Measurements from ENCODE around the gene RBBP8.

- no peak for TF ChIP-seq EGR1 (IDR thresholded peaks at IDR 0.05; ENCODE audit: low read depth in 2 of 2)
- TF ChIP-seq, protein P1, sequence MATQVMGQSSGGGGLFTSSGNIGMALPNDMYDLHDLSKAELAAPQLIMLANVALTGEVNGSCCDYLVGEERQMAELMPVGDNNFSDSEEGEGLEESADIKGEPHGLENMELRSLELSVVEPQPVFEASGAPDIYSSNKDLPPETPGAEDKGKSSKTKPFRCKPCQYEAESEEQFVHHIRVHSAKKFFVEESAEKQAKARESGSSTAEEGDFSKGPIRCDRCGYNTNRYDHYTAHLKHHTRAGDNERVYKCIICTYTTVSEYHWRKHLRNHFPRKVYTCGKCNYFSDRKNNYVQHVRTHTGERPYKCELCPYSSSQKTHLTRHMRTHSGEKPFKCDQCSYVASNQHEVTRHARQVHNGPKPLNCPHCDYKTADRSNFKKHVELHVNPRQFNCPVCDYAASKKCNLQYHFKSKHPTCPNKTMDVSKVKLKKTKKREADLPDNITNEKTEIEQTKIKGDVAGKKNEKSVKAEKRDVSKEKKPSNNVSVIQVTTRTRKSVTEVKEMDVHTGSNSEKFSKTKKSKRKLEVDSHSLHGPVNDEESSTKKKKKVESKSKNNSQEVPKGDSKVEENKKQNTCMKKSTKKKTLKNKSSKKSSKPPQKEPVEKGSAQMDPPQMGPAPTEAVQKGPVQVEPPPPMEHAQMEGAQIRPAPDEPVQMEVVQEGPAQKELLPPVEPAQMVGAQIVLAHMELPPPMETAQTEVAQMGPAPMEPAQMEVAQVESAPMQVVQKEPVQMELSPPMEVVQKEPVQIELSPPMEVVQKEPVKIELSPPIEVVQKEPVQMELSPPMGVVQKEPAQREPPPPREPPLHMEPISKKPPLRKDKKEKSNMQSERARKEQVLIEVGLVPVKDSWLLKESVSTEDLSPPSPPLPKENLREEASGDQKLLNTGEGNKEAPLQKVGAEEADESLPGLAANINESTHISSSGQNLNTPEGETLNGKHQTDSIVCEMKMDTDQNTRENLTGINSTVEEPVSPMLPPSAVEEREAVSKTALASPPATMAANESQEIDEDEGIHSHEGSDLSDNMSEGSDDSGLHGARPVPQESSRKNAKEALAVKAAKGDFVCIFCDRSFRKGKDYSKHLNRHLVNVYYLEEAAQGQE (IDR thresholded peaks at IDR 0.05) = no peak
- TF ChIP-seq, protein P2, sequence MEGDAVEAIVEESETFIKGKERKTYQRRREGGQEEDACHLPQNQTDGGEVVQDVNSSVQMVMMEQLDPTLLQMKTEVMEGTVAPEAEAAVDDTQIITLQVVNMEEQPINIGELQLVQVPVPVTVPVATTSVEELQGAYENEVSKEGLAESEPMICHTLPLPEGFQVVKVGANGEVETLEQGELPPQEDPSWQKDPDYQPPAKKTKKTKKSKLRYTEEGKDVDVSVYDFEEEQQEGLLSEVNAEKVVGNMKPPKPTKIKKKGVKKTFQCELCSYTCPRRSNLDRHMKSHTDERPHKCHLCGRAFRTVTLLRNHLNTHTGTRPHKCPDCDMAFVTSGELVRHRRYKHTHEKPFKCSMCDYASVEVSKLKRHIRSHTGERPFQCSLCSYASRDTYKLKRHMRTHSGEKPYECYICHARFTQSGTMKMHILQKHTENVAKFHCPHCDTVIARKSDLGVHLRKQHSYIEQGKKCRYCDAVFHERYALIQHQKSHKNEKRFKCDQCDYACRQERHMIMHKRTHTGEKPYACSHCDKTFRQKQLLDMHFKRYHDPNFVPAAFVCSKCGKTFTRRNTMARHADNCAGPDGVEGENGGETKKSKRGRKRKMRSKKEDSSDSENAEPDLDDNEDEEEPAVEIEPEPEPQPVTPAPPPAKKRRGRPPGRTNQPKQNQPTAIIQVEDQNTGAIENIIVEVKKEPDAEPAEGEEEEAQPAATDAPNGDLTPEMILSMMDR (IDR thresholded peaks at IDR 0.05; ENCODE audit: low read depth, low read length, missing input control) = no peak
- no peak for TF ChIP-seq JUND (IDR thresholded peaks at IDR 0.05)
- TF ChIP-seq, protein P3, sequence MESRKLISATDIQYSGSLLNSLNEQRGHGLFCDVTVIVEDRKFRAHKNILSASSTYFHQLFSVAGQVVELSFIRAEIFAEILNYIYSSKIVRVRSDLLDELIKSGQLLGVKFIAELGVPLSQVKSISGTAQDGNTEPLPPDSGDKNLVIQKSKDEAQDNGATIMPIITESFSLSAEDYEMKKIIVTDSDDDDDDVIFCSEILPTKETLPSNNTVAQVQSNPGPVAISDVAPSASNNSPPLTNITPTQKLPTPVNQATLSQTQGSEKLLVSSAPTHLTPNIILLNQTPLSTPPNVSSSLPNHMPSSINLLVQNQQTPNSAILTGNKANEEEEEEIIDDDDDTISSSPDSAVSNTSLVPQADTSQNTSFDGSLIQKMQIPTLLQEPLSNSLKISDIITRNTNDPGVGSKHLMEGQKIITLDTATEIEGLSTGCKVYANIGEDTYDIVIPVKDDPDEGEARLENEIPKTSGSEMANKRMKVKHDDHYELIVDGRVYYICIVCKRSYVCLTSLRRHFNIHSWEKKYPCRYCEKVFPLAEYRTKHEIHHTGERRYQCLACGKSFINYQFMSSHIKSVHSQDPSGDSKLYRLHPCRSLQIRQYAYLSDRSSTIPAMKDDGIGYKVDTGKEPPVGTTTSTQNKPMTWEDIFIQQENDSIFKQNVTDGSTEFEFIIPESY (IDR thresholded peaks at IDR 0.05) = no peak
- peak; percentile 46 for TF ChIP-seq SP1 (IDR thresholded peaks at IDR 0.05)
- no peak for TF ChIP-seq TAF1 (conservative IDR thresholded peaks at IDR 0.05)
- no peak for TF ChIP-seq NR2F2 (IDR thresholded peaks at IDR 0.05)
- TF ChIP-seq FOXA1 (IDR thresholded peaks at IDR 0.05) = no peak
- no peak for TF ChIP-seq GABPA (IDR thresholded peaks at IDR 0.05 in 1 of 2, conservative IDR thresholded peaks at IDR 0.05 in 1 of 2)
- TF ChIP-seq, protein P4, sequence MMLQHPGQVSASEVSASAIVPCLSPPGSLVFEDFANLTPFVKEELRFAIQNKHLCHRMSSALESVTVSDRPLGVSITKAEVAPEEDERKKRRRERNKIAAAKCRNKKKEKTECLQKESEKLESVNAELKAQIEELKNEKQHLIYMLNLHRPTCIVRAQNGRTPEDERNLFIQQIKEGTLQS (IDR thresholded peaks at IDR 0.05) = no peak
- no peak for TF ChIP-seq RAD21 (IDR thresholded peaks at IDR 0.05)
- no peak for TF ChIP-seq YY1 (IDR thresholded peaks at IDR 0.05)
These were observed 19.3 kb upstream of the RBBP8 start for GRCh38 chr18:22913861-22914260.

Measured in liver (tissue), 3 donors.